ENCODE results near the gene PTGDS. TPM values are rescaled to one million over a fixed set of nuclear protein-coding genes. Genes with fewer than 3 reads are reported as not detected.

Gene PTGDS
- total and polyA plus RNA-seq, 12 donors = 1,129 to 5,119 (median 3,777) TPM

DNA sequence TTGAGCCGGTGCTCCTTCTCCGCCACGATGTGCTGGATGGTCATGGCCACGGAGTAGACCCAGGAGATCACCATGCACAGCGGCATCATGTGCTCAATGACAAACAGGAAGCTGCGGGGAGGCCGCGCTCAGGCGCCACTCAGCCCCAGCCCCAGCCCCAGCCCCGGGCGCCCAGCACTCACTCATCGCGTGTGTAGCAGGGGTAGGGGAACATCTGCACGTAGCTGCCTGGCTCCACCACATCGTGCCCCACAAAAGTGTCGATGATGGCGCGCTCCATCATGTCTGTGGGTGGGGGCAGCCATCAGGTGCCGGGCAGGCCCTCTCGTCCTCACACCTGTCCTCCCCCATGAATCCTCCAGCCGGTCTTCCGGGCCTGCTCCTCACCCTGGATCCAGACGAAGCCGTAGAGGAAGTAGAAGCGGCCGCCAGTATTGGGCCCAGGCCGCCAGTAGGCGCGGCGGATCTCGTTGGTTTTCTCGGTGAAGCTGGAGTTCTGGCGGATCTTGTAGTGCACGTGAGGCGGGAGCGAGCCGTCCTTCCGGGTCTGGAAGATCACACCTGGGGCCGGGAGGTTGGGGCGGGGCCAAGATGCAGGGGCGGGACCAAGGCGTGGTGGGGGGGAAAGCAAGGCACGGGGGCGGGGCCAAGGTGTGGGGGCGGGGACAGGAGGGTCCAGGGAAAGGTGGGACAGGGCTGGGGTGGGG lies 40.6 kb downstream of the PTGDS start:
- intact Hi-C loops (cut with DNase I) = no loop called here

DNA sequence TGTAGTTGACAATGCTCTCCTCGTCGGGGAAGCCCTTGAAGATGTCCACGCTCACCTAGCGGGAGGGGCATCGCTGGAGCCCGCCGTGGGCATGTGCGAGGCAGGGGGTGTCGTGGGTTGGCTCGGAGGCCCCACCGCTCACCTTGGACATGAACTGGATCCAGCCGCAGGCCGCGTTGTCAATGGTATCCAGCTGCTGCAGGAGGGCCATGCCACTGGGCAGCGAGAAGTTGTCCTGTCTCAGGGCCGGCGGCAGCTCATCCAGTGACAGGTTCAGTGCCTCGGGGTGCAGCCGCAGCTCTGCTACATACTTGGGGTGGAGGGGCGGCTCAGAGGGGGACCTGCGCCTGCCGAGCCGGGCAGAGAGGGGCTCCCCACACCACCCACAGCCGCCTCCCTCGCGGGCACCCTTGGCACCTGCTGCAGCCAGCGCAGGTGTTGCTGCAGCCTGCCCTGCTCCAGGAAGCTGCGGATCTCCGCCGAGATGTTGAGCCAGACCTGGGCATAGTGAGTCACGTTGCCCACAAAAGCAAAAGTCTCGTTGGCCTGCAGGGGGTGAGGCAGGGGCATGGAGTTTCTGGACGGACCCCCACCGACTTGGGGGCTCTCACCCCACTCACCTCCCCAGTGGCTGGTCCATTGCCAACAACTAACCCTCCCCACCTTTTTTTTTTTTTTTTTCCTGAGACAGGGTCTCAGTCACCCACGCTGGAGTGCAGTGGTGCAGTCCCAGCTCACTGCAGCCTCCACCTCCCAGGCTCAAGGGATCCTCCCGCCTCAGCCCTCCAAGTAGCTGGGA lies 41.7 kb downstream of the PTGDS start:
- no peak overlapping the region for H3K4me3 ChIP-seq
- intact Hi-C loops (cut with DNase I) = no loop called here

More for the DNA sequence above, 40.6 kb downstream of the PTGDS start:
- Histone ChIP-seq H3K27ac (no peak overlapping the region), H3K27me3 (no peaks in the 10 kb centered on the region), H3K4me3 (no peak overlapping the region), H3K9me3 (no peaks in the 10 kb centered on the region), H3K36me3 (peaks cover 0 to 83% (median 18%) of the 10 kb centered on the region in 9 donors), H3K4me1 (no peaks in the 10 kb centered on the region)
- DNase-seq (no peak), ATAC-seq (no peak)
- TF ChIP-seq, protein P1, sequence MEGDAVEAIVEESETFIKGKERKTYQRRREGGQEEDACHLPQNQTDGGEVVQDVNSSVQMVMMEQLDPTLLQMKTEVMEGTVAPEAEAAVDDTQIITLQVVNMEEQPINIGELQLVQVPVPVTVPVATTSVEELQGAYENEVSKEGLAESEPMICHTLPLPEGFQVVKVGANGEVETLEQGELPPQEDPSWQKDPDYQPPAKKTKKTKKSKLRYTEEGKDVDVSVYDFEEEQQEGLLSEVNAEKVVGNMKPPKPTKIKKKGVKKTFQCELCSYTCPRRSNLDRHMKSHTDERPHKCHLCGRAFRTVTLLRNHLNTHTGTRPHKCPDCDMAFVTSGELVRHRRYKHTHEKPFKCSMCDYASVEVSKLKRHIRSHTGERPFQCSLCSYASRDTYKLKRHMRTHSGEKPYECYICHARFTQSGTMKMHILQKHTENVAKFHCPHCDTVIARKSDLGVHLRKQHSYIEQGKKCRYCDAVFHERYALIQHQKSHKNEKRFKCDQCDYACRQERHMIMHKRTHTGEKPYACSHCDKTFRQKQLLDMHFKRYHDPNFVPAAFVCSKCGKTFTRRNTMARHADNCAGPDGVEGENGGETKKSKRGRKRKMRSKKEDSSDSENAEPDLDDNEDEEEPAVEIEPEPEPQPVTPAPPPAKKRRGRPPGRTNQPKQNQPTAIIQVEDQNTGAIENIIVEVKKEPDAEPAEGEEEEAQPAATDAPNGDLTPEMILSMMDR (IDR thresholded peaks at IDR 0.05) = no peak
- WGBS, 2 donors = 94 to 95% methylated on average over 44 to 45 of the region's 45 CpGs

DNA sequence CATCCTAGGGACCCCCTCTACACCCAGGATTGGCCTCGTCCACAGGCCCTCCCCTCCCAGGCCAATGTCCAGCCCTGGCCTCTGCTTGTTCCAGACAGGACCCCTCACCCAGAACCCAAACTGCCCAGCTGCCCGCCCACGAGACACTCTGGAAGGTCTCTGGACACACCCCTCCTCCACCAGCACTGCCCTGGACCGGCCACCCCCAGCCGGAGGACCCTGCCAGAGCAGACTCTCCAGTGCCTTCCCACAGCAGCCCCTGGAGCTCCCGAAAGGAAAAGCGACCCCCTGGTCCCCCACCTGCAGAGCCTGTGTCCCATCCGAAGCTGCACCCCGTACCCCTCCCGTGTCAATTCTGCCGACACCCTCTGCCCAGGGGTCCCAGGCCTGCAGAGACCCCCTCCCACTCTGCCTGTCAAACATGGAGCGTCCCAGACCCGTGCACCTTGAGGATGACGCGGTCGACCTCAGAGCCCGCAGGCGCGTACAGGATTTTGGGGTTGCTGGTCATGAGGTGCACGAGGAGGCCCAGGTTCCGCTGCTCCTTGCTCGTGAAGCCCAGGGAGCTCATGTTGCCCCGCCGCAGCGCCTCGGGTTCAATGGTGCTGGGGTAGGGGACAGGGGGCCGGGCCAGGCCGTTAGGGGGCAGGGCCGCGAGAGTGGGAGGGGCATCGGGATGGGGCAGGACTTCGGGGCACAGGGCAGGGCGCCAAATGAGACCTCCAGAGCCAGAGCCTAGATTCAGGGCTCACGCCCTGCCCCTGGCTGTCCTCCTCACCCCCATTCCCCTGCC lies 42.8 kb downstream of the PTGDS start:
- 95% methylated on average over 34 of the region's 34 CpGs for WGBS, 2 donors
- no peak for ATAC-seq
- intact Hi-C loops (cut with DNase I) = loop anchor here in 1 of 10 donors (10.0 kb wide), 1 partner anchor 175 kb away; the partner anchor contains the start of genes AJM1 and PHPT1

More for the DNA sequence above, 41.7 kb downstream of the PTGDS start:
- no peak for DNase-seq
- H3K27ac ChIP-seq = no peak overlapping the region
- ATAC-seq = no peak
- TF ChIP-seq, protein P1 (IDR thresholded peaks at IDR 0.05) = no peak
- no peaks in the 10 kb centered on the region for H3K4me1 ChIP-seq
- no peaks in the 10 kb centered on the region for H3K9me3 ChIP-seq
- H3K27me3 ChIP-seq = no peaks in the 10 kb centered on the region
- WGBS, 2 donors = 93 to 94% methylated on average over 36 of the region's 36 CpGs
- peaks cover 0 to 73% (median 18%) of the 10 kb centered on the region in 9 donors for H3K36me3 ChIP-seq

More for the DNA sequence above, 42.8 kb downstream of the PTGDS start:
- Histone ChIP-seq H3K4me1 (no peaks in the 10 kb centered on the region), H3K9me3 (no peaks in the 10 kb centered on the region), H3K27me3 (no peaks in the 10 kb centered on the region), H3K27ac (no peak overlapping the region), H3K4me3 (no peak overlapping the region), H3K36me3 (peaks cover 0 to 62% (median 18%) of the 10 kb centered on the region in 9 donors)
- TF ChIP-seq, protein P1 (IDR thresholded peaks at IDR 0.05) = no peak
- DNase-seq = no peak

Data from heart right ventricle (tissue), 16 donors.